HEK293 (cell line): Measurements from ENCODE around the gene GRM4.

Experiments used
- CTCF ChIA-PET: fragments of 350-600 bp; formaldehyde crosslinking; extraction: SDS; loops from one replicate; lab custom pipeline; 2021; ENCODE audit warnings: antibody characterized with exemption; lab: Yijun Ruan, JAX
- POLR2A ChIA-PET: fragments of 300-600 bp; formaldehyde crosslinking; extraction: SDS; loops from one replicate; lab custom pipeline; 2020; ENCODE audit warnings: antibody characterized with exemption, inconsistent platforms; lab: Yijun Ruan, JAX
- H3K27ac ChIP-seq: fragments of 200-500 bp; sonication (Bioruptor generic); 2 replicates; pipeline ENCODE4 v1.5.1; 2014; ENCODE audit warnings: low read depth, low read length, control low read depth, inconsistent platforms; ENCODE audit errors: extremely low read depth
- H3K36me3 ChIP-seq, 2 experiments: fragments of 200-500 bp in 1 of 2; sonication (Bioruptor generic) in 1 of 2; 1 replicate in 1 of 2; 2 replicates in 1 of 2; pipeline ENCODE4 v1.5.1; 2014 to 2017; ENCODE audit warnings: inconsistent platforms in 2 of 2, low read length in 2 of 2; ENCODE audit not compliant: control insufficient read depth in 2 of 2, insufficient read depth in 1 of 2
- H3K4me1 ChIP-seq: fragments of 200-500 bp; sonication (Bioruptor generic); 2 replicates; pipeline ENCODE4 v1.5.1; 2014; ENCODE audit warnings: mild to moderate bottlenecking, low read length, inconsistent platforms; ENCODE audit not compliant: control insufficient read depth, insufficient read depth
- H3K4me3 ChIP-seq: 2 replicates; pipeline ENCODE4 v1.5.1; 2011; ENCODE audit warnings: low read depth, mild to moderate bottlenecking, control low read depth, low read length, moderate library complexity
- H3K9me3 ChIP-seq: fragments of 200-500 bp; sonication (Bioruptor generic); 2 replicates; pipeline ENCODE4 v1.5.1; 2014; ENCODE audit warnings: low read depth, low read length, inconsistent platforms; ENCODE audit not compliant: control insufficient read depth, insufficient read depth
- KLF7 ChIP-seq: fragments of 450-650 bp; formaldehyde crosslinking; IDR thresholded peaks from 2 replicates; pipeline ENCODE4 v1.5.1; 2016; ENCODE audit warnings: missing biosample characterization, missing genetic modification characterization, borderline replicate concordance
- KLF8 ChIP-seq: fragments of 450-650 bp; formaldehyde crosslinking; IDR thresholded peaks from 2 replicates; pipeline ENCODE4 v1.5.1; 2016; ENCODE audit warnings: missing biosample characterization, missing genetic modification characterization
- OVOL3 ChIP-seq: fragments of 450-650 bp; formaldehyde crosslinking; IDR thresholded peaks from 2 replicates; pipeline ENCODE4 v1.5.1; 2016; ENCODE audit warnings: missing biosample characterization, missing genetic modification characterization
- PRDM10 ChIP-seq: fragments of 450-650 bp; formaldehyde crosslinking; IDR thresholded peaks from 2 replicates; pipeline ENCODE4 v1.5.1; 2016; ENCODE audit warnings: missing biosample characterization, missing genetic modification characterization
- SP2 ChIP-seq: fragments of 450-650 bp; formaldehyde crosslinking; IDR thresholded peaks from 2 replicates; pipeline ENCODE4 v1.5.1; 2016; ENCODE audit warnings: missing biosample characterization, missing genetic modification characterization
- ZNF10 ChIP-seq: fragments of 450-650 bp; formaldehyde crosslinking; IDR thresholded peaks from 2 replicates; pipeline ENCODE4 v1.5.1; 2017; ENCODE audit warnings: missing biosample characterization, missing genetic modification characterization
- ZNF146 ChIP-seq: fragments of 450-650 bp; formaldehyde crosslinking; IDR thresholded peaks from 2 replicates; pipeline ENCODE4 v1.5.1; 2016; ENCODE audit warnings: missing biosample characterization, missing genetic modification characterization
- ZNF16 ChIP-seq: fragments of 450-650 bp; formaldehyde crosslinking; IDR thresholded peaks from 2 replicates; pipeline ENCODE4 v1.5.1; 2016; ENCODE audit warnings: low read depth, missing biosample characterization, missing genetic modification characterization
- ZNF239 ChIP-seq: fragments of 450-650 bp; formaldehyde crosslinking; IDR thresholded peaks from 2 replicates; pipeline ENCODE4 v1.5.1; 2016; ENCODE audit warnings: missing biosample characterization, missing genetic modification characterization
- ZNF426 ChIP-seq: fragments of 450-650 bp; formaldehyde crosslinking; IDR thresholded peaks from 2 replicates; pipeline ENCODE4 v1.5.1; 2017; ENCODE audit warnings: missing biosample characterization, missing genetic modification characterization, mild to moderate bottlenecking, inconsistent platforms, moderate library complexity
- ZNF48 ChIP-seq: fragments of 450-650 bp; formaldehyde crosslinking; IDR thresholded peaks from 2 replicates; pipeline ENCODE4 v1.5.1; 2016; ENCODE audit warnings: missing biosample characterization, missing genetic modification characterization
- ZNF530 ChIP-seq: fragments of 450-650 bp; formaldehyde crosslinking; IDR thresholded peaks from 2 replicates; pipeline ENCODE4 v1.5.1; 2016; ENCODE audit warnings: low read depth, missing biosample characterization, missing genetic modification characterization
- ZNF561 ChIP-seq: fragments of 450-650 bp; IDR thresholded peaks from 2 replicates; pipeline ENCODE4 v1.5.1; 2018; ENCODE audit warnings: missing biosample characterization, missing genetic modification characterization, borderline replicate concordance
- ZNF571 ChIP-seq: fragments of 450-650 bp; formaldehyde crosslinking; IDR thresholded peaks from 2 replicates; pipeline ENCODE4 v1.5.0; 2017; ENCODE audit warnings: missing biosample characterization, missing genetic modification characterization
- ZNF629 ChIP-seq: fragments of 450-650 bp; formaldehyde crosslinking; IDR thresholded peaks from 2 replicates; pipeline ENCODE4 v1.5.1; 2017; ENCODE audit warnings: missing biosample characterization, missing genetic modification characterization
- ZNF670 ChIP-seq: fragments of 450-650 bp; formaldehyde crosslinking; IDR thresholded peaks from 2 replicates; pipeline ENCODE4 v1.5.1; 2016; ENCODE audit warnings: missing biosample characterization, missing genetic modification characterization, low read depth
- ZNF777 ChIP-seq: fragments of 450-650 bp; formaldehyde crosslinking; IDR thresholded peaks from 2 replicates; pipeline ENCODE4 v1.5.1; 2017; ENCODE audit warnings: missing biosample characterization, missing genetic modification characterization, borderline replicate concordance
- ZSCAN23 ChIP-seq: fragments of 450-650 bp; formaldehyde crosslinking; IDR thresholded peaks from 2 replicates; pipeline ENCODE4 v1.5.1; 2016; ENCODE audit warnings: missing biosample characterization, missing genetic modification characterization
- TF ChIP-seq, protein P1 (sequence below): fragments of 450-650 bp; formaldehyde crosslinking; IDR thresholded peaks from 2 replicates; pipeline ENCODE4 v1.5.1; 2016; ENCODE audit warnings: missing biosample characterization, missing genetic modification characterization, low read depth
- TF ChIP-seq, protein P2 (sequence below): fragments of 450-650 bp; IDR thresholded peaks from 2 replicates; pipeline ENCODE4 v1.5.1; 2018; ENCODE audit warnings: missing biosample characterization, mild to moderate bottlenecking, missing genetic modification characterization
- TF ChIP-seq, protein P3 (sequence below): fragments of 450-650 bp; formaldehyde crosslinking; IDR thresholded peaks from 2 replicates; pipeline ENCODE4 v1.5.1; 2016; ENCODE audit warnings: missing biosample characterization, missing genetic modification characterization

The GRM4 gene

GRCh38 chr6:33991610-33992009 is 154.3 kb downstream of the GRM4 start:
- POLR2A ChIA-PET, result no interaction called here
- H3K4me3 ChIP-seq, result no peak overlapping the region

DNA sequence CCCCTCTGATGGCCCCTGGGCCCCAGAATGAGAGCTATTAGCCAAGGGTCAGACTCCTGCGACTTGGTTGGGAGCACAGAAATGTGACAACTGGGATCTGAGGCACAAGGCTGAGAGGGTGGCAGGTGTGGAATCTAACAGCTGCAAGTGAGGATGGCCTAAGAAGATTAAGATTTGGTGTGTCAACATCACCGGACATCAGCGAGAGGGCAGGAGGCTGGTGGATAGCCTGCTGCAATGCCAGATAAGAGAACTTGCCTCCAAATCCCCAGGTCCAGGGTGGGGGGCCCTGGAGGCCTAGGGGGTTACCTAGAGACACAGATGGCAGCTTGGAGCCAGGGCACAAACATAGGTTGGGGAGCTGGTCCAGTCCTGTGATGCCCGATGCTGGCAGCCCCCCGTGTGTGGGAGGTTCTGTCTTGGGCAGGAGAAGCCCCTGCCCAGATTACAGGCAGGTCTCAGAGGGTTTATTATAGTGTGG is 155.8 kb downstream of the GRM4 start:
- ChIA-PET CTCF (interaction anchor here (2.3 kb wide), 1 partner anchor 37 kb away, joined by 8 read pairs; no protein-coding TSS in a partner anchor), POLR2A (interaction anchor here (0.7 kb wide), 1 partner anchor 29 kb away, joined by 3 read pairs; no protein-coding TSS in a partner anchor)
- no peak for TF ChIP-seq ZNF629 (tag by site-specific recombination)
- TF ChIP-seq ZNF561, result no peak
- TF ChIP-seq KLF8 (tag by site-specific recombination), result no peak
- no peak for TF ChIP-seq ZNF426 (tag by site-specific recombination)
- TF ChIP-seq, protein P1, sequence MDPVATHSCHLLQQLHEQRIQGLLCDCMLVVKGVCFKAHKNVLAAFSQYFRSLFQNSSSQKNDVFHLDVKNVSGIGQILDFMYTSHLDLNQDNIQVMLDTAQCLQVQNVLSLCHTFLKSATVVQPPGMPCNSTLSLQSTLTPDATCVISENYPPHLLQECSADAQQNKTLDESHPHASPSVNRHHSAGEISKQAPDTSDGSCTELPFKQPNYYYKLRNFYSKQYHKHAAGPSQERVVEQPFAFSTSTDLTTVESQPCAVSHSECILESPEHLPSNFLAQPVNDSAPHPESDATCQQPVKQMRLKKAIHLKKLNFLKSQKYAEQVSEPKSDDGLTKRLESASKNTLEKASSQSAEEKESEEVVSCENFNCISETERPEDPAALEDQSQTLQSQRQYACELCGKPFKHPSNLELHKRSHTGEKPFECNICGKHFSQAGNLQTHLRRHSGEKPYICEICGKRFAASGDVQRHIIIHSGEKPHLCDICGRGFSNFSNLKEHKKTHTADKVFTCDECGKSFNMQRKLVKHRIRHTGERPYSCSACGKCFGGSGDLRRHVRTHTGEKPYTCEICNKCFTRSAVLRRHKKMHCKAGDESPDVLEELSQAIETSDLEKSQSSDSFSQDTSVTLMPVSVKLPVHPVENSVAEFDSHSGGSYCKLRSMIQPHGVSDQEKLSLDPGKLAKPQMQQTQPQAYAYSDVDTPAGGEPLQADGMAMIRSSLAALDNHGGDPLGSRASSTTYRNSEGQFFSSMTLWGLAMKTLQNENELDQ, result no peak
- TF ChIP-seq ZNF48 (tag by site-specific recombination), result no peak
- no peak for TF ChIP-seq ZNF10 (tag by site-specific recombination)
- TF ChIP-seq ZNF16 (tag by site-specific recombination), result no peak
- TF ChIP-seq ZNF146 (tag by site-specific recombination), result no peak
- TF ChIP-seq ZSCAN23 (tag by site-specific recombination), result no peak
- no peak for TF ChIP-seq ZNF670 (tag by site-specific recombination)
- TF ChIP-seq ZNF571 (tag by site-specific recombination), result no peak
- TF ChIP-seq, protein P2, sequence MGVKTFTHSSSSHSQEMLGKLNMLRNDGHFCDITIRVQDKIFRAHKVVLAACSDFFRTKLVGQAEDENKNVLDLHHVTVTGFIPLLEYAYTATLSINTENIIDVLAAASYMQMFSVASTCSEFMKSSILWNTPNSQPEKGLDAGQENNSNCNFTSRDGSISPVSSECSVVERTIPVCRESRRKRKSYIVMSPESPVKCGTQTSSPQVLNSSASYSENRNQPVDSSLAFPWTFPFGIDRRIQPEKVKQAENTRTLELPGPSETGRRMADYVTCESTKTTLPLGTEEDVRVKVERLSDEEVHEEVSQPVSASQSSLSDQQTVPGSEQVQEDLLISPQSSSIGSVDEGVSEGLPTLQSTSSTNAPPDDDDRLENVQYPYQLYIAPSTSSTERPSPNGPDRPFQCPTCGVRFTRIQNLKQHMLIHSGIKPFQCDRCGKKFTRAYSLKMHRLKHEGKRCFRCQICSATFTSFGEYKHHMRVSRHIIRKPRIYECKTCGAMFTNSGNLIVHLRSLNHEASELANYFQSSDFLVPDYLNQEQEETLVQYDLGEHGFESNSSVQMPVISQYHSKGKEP, result no peak
- no peak for TF ChIP-seq OVOL3 (tag by site-specific recombination)
- TF ChIP-seq SP2, result no peak
- no peak for TF ChIP-seq ZNF777 (tag by site-specific recombination)
- no peak for TF ChIP-seq ZNF239 (tag by site-specific recombination)
- TF ChIP-seq, protein P3, sequence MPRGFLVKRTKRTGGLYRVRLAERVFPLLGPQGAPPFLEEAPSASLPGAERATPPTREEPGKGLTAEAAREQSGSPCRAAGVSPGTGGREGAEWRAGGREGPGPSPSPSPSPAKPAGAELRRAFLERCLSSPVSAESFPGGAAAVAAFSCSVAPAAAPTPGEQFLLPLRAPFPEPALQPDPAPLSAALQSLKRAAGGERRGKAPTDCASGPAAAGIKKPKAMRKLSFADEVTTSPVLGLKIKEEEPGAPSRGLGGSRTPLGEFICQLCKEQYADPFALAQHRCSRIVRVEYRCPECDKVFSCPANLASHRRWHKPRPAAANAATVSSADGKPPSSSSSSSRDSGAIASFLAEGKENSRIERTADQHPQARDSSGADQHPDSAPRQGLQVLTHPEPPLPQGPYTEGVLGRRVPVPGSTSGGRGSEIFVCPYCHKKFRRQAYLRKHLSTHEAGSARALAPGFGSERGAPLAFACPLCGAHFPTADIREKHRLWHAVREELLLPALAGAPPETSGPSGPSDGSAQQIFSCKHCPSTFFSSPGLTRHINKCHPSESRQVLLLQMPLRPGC (tag by site-specific recombination), result no peak
- no peak for TF ChIP-seq ZNF530
- Histone ChIP-seq H3K4me1 (peaks cover 9% of the 10 kb centered on the region), H3K36me3 (no peaks in the 10 kb centered on the region), H3K27ac (no peak overlapping the region), H3K9me3 (no peaks in the 10 kb centered on the region), H3K4me3 (no peak overlapping the region)

More at GRCh38 chr6:33991610-33992009, 154.3 kb downstream of the GRM4 start:
- no peaks in the 10 kb centered on the region for H3K36me3 ChIP-seq
- H3K27ac ChIP-seq, result no peak overlapping the region
- H3K4me1 ChIP-seq, result peaks cover 11% of the 10 kb centered on the region
- CTCF ChIA-PET, result interaction anchor here (0.6 to 1.2 kb wide), 2 partner anchors 36 to 42 kb away, joined by 3 to 4 read pairs; no protein-coding TSS in a partner anchor
- H3K9me3 ChIP-seq, result no peaks in the 10 kb centered on the region
- peak; percentile 60 for TF ChIP-seq PRDM10 (tag by site-specific recombination)
- no peak for TF ChIP-seq KLF7 (tag by site-specific recombination)
